CD4-positive, alpha-beta T cell (primary cell): ENCODE measurements around the gene EIF2B5. TPM values are rescaled to one million over a fixed set of nuclear protein-coding genes. Genes with fewer than 3 reads are reported as not detected.

Source experiments
- ATAC-seq: fragments of 200-7000 bp; cut with Tn5 transposase; one replicate; pipeline ENCODE4 v1.10.0; 2022; ENCODE audit warnings: mild to moderate bottlenecking; ENCODE audit not compliant: poor library complexity
- CTCF ChIA-PET: fragments of 350-600 bp; sonication (Branson Sonifier 250); formaldehyde crosslinking; loops from one replicate; lab custom pipeline; 2021; ENCODE audit warnings: antibody characterized with exemption, inconsistent platforms; lab: Charles Lee
- POLR2A ChIA-PET: fragments of 350-600 bp; sonication (Branson Sonifier 250); formaldehyde crosslinking; loops from one replicate; lab custom pipeline; 2021; ENCODE audit warnings: antibody characterized with exemption, inconsistent platforms; lab: Charles Lee
- DNase-seq, 14 experiments: peaks; one replicate each; pipeline ENCODE4 v3.0.0-alpha.2; 2013 to 2020; ENCODE audit warnings: mixed read lengths in 2 of 14
- H3K27ac ChIP-seq, 2 donors: one replicate each; pipeline versions ENCODE4 v1.5.1 to v1.7.0; 2013; ENCODE audit warnings: low read length in 2 of 2, low read depth in 1 of 2, mild to moderate bottlenecking in 1 of 2
- H3K27me3 ChIP-seq, 2 experiments: 1 replicate in 1 of 2; 2 replicates in 1 of 2; pipeline versions ENCODE4 v1.6.1 to v1.7.0; 2013; ENCODE audit warnings: low read length in 2 of 2, control low read depth in 1 of 2, mild to moderate bottlenecking in 1 of 2, moderate library complexity in 1 of 2; ENCODE audit not compliant: insufficient read depth in 2 of 2, control insufficient read depth in 1 of 2
- H3K36me3 ChIP-seq: one replicate; pipeline ENCODE4 v1.6.1; 2013; ENCODE audit warnings: low read length, control low read depth; ENCODE audit not compliant: insufficient read depth
- H3K4me1 ChIP-seq: one replicate; pipeline ENCODE4 v1.6.1; 2013; ENCODE audit warnings: low read length, control low read depth; ENCODE audit not compliant: insufficient read depth
- H3K4me3 ChIP-seq: one replicate; pipeline ENCODE4 v1.5.1; 2013; ENCODE audit warnings: mild to moderate bottlenecking, low read length, moderate library complexity
- H3K9me3 ChIP-seq, 2 experiments: 1 replicate in 1 of 2; 2 replicates in 1 of 2; pipeline versions ENCODE4 v1.6.1 to v1.7.0; 2013; ENCODE audit warnings: low read length in 2 of 2, mild to moderate bottlenecking in 2 of 2, control low read depth in 1 of 2, moderate library complexity in 1 of 2; ENCODE audit not compliant: control insufficient read depth in 1 of 2, insufficient read depth in 1 of 2
- H3K27ac Mint-ChIP-seq: one replicate; pipeline ENCODE4 v1.8.0; 2020; ENCODE audit warnings: mixed read lengths
- H3K27me3 Mint-ChIP-seq: one replicate; pipeline ENCODE4 v1.8.0; 2021; ENCODE audit warnings: mixed read lengths
- H3K36me3 Mint-ChIP-seq: one replicate; pipeline ENCODE4 v1.8.0; 2021; ENCODE audit warnings: low read depth, mixed read lengths
- H3K4me1 Mint-ChIP-seq: one replicate; pipeline ENCODE4 v1.8.0; 2021; ENCODE audit warnings: low read depth, mixed read lengths
- H3K4me3 Mint-ChIP-seq: one replicate; pipeline ENCODE4 v1.8.0; 2020; ENCODE audit warnings: mild to moderate bottlenecking, mixed read lengths
- H3K9me3 Mint-ChIP-seq: one replicate; pipeline ENCODE4 v1.8.0; 2020; ENCODE audit warnings: mixed read lengths
- CTCF ChIP-seq: fragments of 200-600 bp; IDR thresholded peaks from one replicate; pipeline ENCODE4 v1.8.0; 2022; ENCODE audit warnings: antibody characterized with exemption, mild to moderate bottlenecking
- intact Hi-C, 2 experiments: fragments of 100-400 bp; cut with DNase I in 1 of 2; cut with micrococcal nuclease in 1 of 2; formaldehyde crosslinking; loops; one replicate each; pipeline versions ENCODE4 v1.15.1 to v1.9.0; 2023 to 2025; cut with DNase I, micrococcal nuclease
- total RNA-seq, 174 experiments: library from RNA in 2 of 174; stranded (reverse) in 2 of 174; gene quantifications; one replicate each; pipeline ENCODE4 v1.2.3 and lab custom pipeline; 2021 to 2026

The EIF2B5 gene
- total RNA-seq, 2 experiments from 2014 or later, result 53.6 TPM

GRCh38 chr3:184096811-184097383 lies 38.3 kb upstream of the EIF2B5 start, which contains the start of gene HTR3E:
Gene HTR3E (plus strand): TSS chr3:184097064. CDS start chr3:184097530, 466 bp downstream.
- H3K9me3 Mint-ChIP-seq, result peaks cover 4% of the 10 kb centered on the region

GRCh38 chr3:184097556-184097955 lies 37.6 kb upstream of the EIF2B5 start:
- CTCF ChIA-PET, result no interaction called here
- no peak for TF ChIP-seq CTCF
- intact Hi-C loops, result no loop called here

More at GRCh38 chr3:184096811-184097383, 38.3 kb upstream of the EIF2B5 start, which contains the start of gene HTR3E:
- Mint-ChIP-seq H3K27me3 (peaks cover 13% of the 10 kb centered on the region), H3K36me3 (no peaks in the 10 kb centered on the region), H3K4me1 (no peaks in the 10 kb centered on the region), H3K4me3 (no peak within 1 kb of the TSS), H3K27ac (no peak within 1 kb of the TSS)
- Histone ChIP-seq H3K27ac (no peak within 1 kb of the TSS), H3K9me3 (peaks cover 11 to 14% of the 10 kb centered on the region in 2 experiments), H3K36me3 (no peaks in the 10 kb centered on the region), H3K27me3 (no peaks in the 10 kb centered on the region), H3K4me1 (no peaks in the 10 kb centered on the region), H3K4me3 (no peak within 1 kb of the TSS)
- CTCF ChIA-PET, result no interaction called here
- POLR2A ChIA-PET, result no interaction called here
- ATAC-seq, result no peak
- DNase-seq, result no peak
- intact Hi-C loops, result no loop called here
- no peak for TF ChIP-seq CTCF

GRCh38 chr3:184099806-184100686 lies 35.1 kb upstream of the EIF2B5 start:
- no peaks in the 10 kb centered on the region for H3K4me1 Mint-ChIP-seq
- no peaks in the 10 kb centered on the region for H3K9me3 Mint-ChIP-seq
- no peaks in the 10 kb centered on the region for H3K36me3 Mint-ChIP-seq
- Histone ChIP-seq H3K4me3 (no peak overlapping the region), H3K4me1 (no peaks in the 10 kb centered on the region), H3K27ac (no peak overlapping the region), H3K36me3 (no peaks in the 10 kb centered on the region), H3K27me3 (no peaks in the 10 kb centered on the region), H3K9me3 (no peaks in the 10 kb centered on the region)
- H3K27ac Mint-ChIP-seq, result no peak overlapping the region
- DNase-seq (no peak), ATAC-seq (no peak)
- intact Hi-C loops, result no loop called here
- no peak for TF ChIP-seq CTCF
- H3K27me3 Mint-ChIP-seq, result peaks cover 4% of the 10 kb centered on the region
- H3K4me3 Mint-ChIP-seq, result no peak overlapping the region
- CTCF ChIA-PET, result no interaction called here
- POLR2A ChIA-PET, result no interaction called here

More at GRCh38 chr3:184097556-184097955, 37.6 kb upstream of the EIF2B5 start:
- ATAC-seq, result no peak
- DNase-seq, result no peak
- Histone ChIP-seq H3K9me3 (peaks cover 8 to 9% of the 10 kb centered on the region in 2 experiments), H3K27me3 (no peaks in the 10 kb centered on the region), H3K36me3 (no peaks in the 10 kb centered on the region), H3K4me1 (no peaks in the 10 kb centered on the region), H3K4me3 (no peak overlapping the region), H3K27ac (no peak overlapping the region)
- Mint-ChIP-seq H3K4me3 (no peak overlapping the region), H3K9me3 (peaks cover 4% of the 10 kb centered on the region), H3K27me3 (peaks cover 13% of the 10 kb centered on the region), H3K27ac (no peak overlapping the region), H3K36me3 (no peaks in the 10 kb centered on the region), H3K4me1 (no peaks in the 10 kb centered on the region)
- POLR2A ChIA-PET, result no interaction called here
